BLaER1 treated with 17β-estradiol and CSF1 and Interleukin-3, amounts not matched to agents 10 nM and 100 nM (cell line): ENCODE measurements around the gene GTF2F2.
"Not testable (repeated sequence)": the region's sequence is repeated elsewhere in the genome, so short reads cannot be mapped to it uniquely, and the experiment has no call there.

Source experiments
- H3K27ac ChIP-seq, 11 experiments: shearing (Covaris generic); formaldehyde crosslinking; 2 replicates each; pipeline ENCODE4 v1.8.1; 2022
- H3K27me3 ChIP-seq, 11 experiments: shearing (Covaris generic); formaldehyde crosslinking; 2 replicates each; pipeline ENCODE4 v1.8.1; 2022
- H3K36me3 ChIP-seq, 11 experiments: shearing (Covaris generic); formaldehyde crosslinking; 2 replicates each; pipeline ENCODE4 v1.8.1; 2022
- H3K4me1 ChIP-seq, 10 experiments: shearing (Covaris generic); formaldehyde crosslinking; 2 replicates each; pipeline ENCODE4 v1.8.1; 2022
- H3K4me2 ChIP-seq, 11 experiments: shearing (Covaris generic); formaldehyde crosslinking; 2 replicates each; pipeline ENCODE4 v1.8.1; 2022
- H3K4me3 ChIP-seq, 10 experiments: shearing (Covaris generic); formaldehyde crosslinking; 2 replicates each; pipeline ENCODE4 v1.8.1; 2022
- H3K9ac ChIP-seq, 11 experiments: shearing (Covaris generic); formaldehyde crosslinking; 2 replicates each; pipeline ENCODE4 v1.8.1; 2022
- H3K9me3 ChIP-seq, 11 experiments: shearing (Covaris generic); formaldehyde crosslinking; replicated peaks in 1 of 11; 2 replicates each; pipeline ENCODE4 v1.8.1; 2022
- H4K20me1 ChIP-seq, 11 experiments: shearing (Covaris generic); formaldehyde crosslinking; 2 replicates each; pipeline ENCODE4 v1.8.1; 2022
- Cebpa-rat ChIP-seq, 11 experiments: shearing (Covaris generic); IDR thresholded peaks; 2 replicates each; pipeline ENCODE4 v1.8.1; 2022

GTF2F2 gene

DNA sequence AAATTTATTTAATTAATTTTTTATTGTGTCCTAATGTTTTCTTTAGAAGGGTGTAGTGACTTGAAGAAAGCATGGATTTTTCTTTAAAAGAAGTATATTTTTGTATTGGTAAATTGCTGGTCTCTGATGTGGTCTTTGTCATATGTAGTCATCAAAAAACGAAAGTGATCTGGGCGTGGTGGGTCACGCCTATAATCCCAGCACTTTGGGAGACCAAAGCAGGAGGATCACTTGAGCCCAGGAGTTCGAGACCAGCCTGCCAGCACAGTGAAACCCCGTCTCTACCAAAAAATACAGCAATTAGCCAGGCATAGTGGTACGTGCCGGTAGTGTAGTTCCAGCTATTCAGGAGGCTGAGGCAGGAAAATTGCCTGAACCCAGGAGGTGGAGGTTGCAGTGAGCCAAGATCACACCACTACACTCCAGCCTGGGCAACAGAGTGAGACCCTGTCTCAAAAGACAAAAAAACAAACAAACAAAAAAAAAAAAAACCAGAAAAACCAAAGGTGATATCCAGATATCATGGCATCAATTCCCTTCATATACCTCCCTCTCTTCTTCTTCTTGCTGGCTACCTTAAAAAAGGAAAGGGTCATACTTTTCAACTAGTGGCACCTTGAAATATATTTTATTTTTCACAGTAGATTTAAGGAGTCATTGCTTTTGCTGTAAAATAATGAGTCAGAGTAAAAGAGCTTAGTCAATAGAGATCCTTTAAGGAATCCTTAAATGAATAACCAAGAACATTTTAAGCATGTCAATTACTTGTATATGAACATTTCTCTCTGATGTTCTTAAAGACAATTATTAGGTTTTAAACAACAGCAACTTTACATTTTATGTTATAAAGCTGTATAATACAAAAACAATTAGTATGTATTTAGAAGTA is 60.6 kb downstream of the GTF2F2 start:
- Histone ChIP-seq H4K20me1 (peaks cover 0 to 62% (median 12%) of the 10 kb centered on the region in 11 experiments; a peak in 9 of 22 replicates), H3K4me3 (no peak overlapping the region), H3K27ac (no peak overlapping the region), H3K36me3 (peaks cover 30 to 67% (median 46%) of the 10 kb centered on the region in 11 experiments; a peak in 21 of 22 replicates), H3K4me2 (peak overlapping the region in 2 of 11 experiments; percentile 24 to 40; a peak in 2 of 22 replicates), H3K9me3 (peaks cover 0 to 9% (median 0%) of the 10 kb centered on the region in 11 experiments; a peak in 2 of 22 replicates), H3K4me1 (peaks cover 8 to 10% (median 10%) of the 10 kb centered on the region in 10 experiments; a peak in 17 of 20 replicates), H3K9ac (no peak overlapping the region), H3K27me3 (no peaks in the 10 kb centered on the region)
- no peak for TF ChIP-seq Cebpa-rat (IDR thresholded peaks at IDR 0.05)

- Histone ChIP-seq H3K4me1 (peaks cover 8 to 17% (median 10%) of the 10 kb centered on the region in 10 experiments; a peak in 17 of 20 replicates), H4K20me1 (peaks cover 0 to 33% (median 7%) of the 10 kb centered on the region in 11 experiments; a peak in 9 of 22 replicates), H3K36me3 (peaks cover 26 to 66% (median 46%) of the 10 kb centered on the region in 11 experiments), H3K27me3 (no peaks in the 10 kb centered on the region), H3K27ac (peak overlapping the region in 2 of 11 experiments; percentile 8 to 21; a peak in 1 of 22 replicates), H3K9ac (no peak overlapping the region), H3K9me3 (peaks cover 0 to 16% (median 0%) of the 10 kb centered on the region in 11 experiments; a peak in 6 of 22 replicates), H3K4me2 (peak overlapping the region in 9 of 11 experiments; percentile 44 to 71 (median 51); a peak in 17 of 22 replicates), H3K4me3 (no peak overlapping the region)
- TF ChIP-seq Cebpa-rat (IDR thresholded peaks at IDR 0.05), result no peak
Observed at GRCh38 chr13:45184693-45185092, 64.4 kb downstream of the GTF2F2 start.

- no peak overlapping the region for H3K27ac ChIP-seq
- H3K36me3 ChIP-seq, result peaks cover 26 to 70% (median 46%) of the 10 kb centered on the region in 11 experiments
- TF ChIP-seq Cebpa-rat (IDR thresholded peaks at IDR 0.05), result no peak
- H3K9me3 ChIP-seq, result peaks cover 0 to 16% (median 0%) of the 10 kb centered on the region in 11 experiments; a peak in 6 of 22 replicates
- peak overlapping the region in 1 of 11 experiments; percentile 45; a peak in 1 of 22 replicates for H3K4me2 ChIP-seq
- no peak overlapping the region for H3K9ac ChIP-seq
- peaks cover 2 to 17% (median 10%) of the 10 kb centered on the region in 10 experiments; a peak in 17 of 20 replicates for H3K4me1 ChIP-seq
- peaks cover 0 to 33% (median 7%) of the 10 kb centered on the region in 11 experiments; a peak in 9 of 22 replicates for H4K20me1 ChIP-seq
- no peaks in the 10 kb centered on the region for H3K27me3 ChIP-seq
- H3K4me3 ChIP-seq, result no peak overlapping the region
Observed at GRCh38 chr13:45185286-45185685, 65.0 kb downstream of the GTF2F2 start.

DNA sequence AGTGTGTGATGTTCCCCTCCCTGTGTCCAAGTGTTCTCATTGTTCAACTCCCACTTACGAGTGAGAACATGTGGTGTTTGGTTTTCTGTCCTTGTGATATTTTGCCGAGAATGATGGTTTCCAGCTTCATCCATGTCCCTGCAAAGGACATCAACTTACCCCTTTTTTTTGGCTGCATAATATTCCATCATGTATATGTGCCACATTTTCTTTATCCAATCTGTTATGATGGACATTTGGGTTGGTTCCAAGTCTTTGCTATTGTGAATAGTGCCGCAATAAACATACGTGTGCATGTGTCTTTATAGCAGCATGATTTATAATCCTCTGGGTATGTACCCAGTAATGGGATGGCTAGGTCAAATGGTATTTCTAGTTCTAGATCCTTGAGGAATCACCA is 68.8 kb downstream of the GTF2F2 start:
- Histone ChIP-seq H3K4me1 (peaks cover 3 to 22% (median 13%) of the 10 kb centered on the region in 10 experiments; a peak in 19 of 20 replicates), H3K27ac (peak overlapping the region in 1 of 11 experiments; percentile 24; a peak in 1 of 22 replicates), H3K9me3 (peaks cover 0 to 11% (median 0%) of the 10 kb centered on the region in 11 experiments; a peak in 6 of 22 replicates), H3K36me3 (peaks cover 13 to 49% (median 36%) of the 10 kb centered on the region in 11 experiments; a peak in 20 of 22 replicates)
- H3K4me3 ChIP-seq, H3K27me3 ChIP-seq, H3K4me2 ChIP-seq, H3K9ac ChIP-seq, H4K20me1 ChIP-seq: not testable (repeated sequence)

GRCh38 chr13:45189511-45189910 is 69.2 kb downstream of the GTF2F2 start:
- peaks cover 6 to 22% (median 9%) of the 10 kb centered on the region in 10 experiments; a peak in 19 of 20 replicates for H3K4me1 ChIP-seq
- not testable (repeated sequence) for H3K27me3 ChIP-seq, H3K9me3 ChIP-seq, H3K4me2 ChIP-seq, H3K9ac ChIP-seq, H3K27ac ChIP-seq, H3K4me3 ChIP-seq
- H4K20me1 ChIP-seq, result peaks cover 0 to 14% (median 7%) of the 10 kb centered on the region in 11 experiments; a peak in 10 of 22 replicates
- H3K36me3 ChIP-seq, result peaks cover 13 to 49% (median 32%) of the 10 kb centered on the region in 11 experiments; a peak in 19 of 22 replicates

- Histone ChIP-seq H3K36me3 (peaks cover 5 to 35% (median 22%) of the 10 kb centered on the region in 11 experiments; a peak in 17 of 22 replicates), H3K9ac (no peak overlapping the region), H3K27ac (no peak overlapping the region), H3K9me3 (peaks cover 0 to 7% (median 0%) of the 10 kb centered on the region in 11 experiments; a peak in 4 of 22 replicates), H3K4me1 (peaks cover 7 to 36% (median 28%) of the 10 kb centered on the region in 10 experiments), H3K27me3 (no peaks in the 10 kb centered on the region), H3K4me3 (no peak overlapping the region), H4K20me1 (peaks cover 0 to 30% (median 13%) of the 10 kb centered on the region in 11 experiments; a peak in 14 of 22 replicates), H3K4me2 (no peak overlapping the region)
- TF ChIP-seq Cebpa-rat (IDR thresholded peaks at IDR 0.05), result no peak
Observed at GRCh38 chr13:45191874-45192273, 71.6 kb downstream of the GTF2F2 start.

- no peak for TF ChIP-seq Cebpa-rat (IDR thresholded peaks at IDR 0.05)
- H3K36me3 ChIP-seq, result peaks cover 5 to 32% (median 19%) of the 10 kb centered on the region in 11 experiments; a peak in 13 of 22 replicates
- H3K9me3 ChIP-seq, result no peaks in the 10 kb centered on the region
- peaks cover 14 to 46% (median 34%) of the 10 kb centered on the region in 10 experiments for H3K4me1 ChIP-seq
- H3K27ac ChIP-seq, result no peak overlapping the region
- no peak overlapping the region for H3K4me3 ChIP-seq
- no peaks in the 10 kb centered on the region for H3K27me3 ChIP-seq
- H3K9ac ChIP-seq, result no peak overlapping the region
- H4K20me1 ChIP-seq, result peaks cover under 1 to 48% (median 19%) of the 10 kb centered on the region in 11 experiments; a peak in 16 of 22 replicates
- peak overlapping the region in 6 of 11 experiments; percentile 2 to 42 (median 24); a peak in 10 of 22 replicates for H3K4me2 ChIP-seq
Observed at GRCh38 chr13:45194081-45194939, 74.0 kb downstream of the GTF2F2 start.

DNA sequence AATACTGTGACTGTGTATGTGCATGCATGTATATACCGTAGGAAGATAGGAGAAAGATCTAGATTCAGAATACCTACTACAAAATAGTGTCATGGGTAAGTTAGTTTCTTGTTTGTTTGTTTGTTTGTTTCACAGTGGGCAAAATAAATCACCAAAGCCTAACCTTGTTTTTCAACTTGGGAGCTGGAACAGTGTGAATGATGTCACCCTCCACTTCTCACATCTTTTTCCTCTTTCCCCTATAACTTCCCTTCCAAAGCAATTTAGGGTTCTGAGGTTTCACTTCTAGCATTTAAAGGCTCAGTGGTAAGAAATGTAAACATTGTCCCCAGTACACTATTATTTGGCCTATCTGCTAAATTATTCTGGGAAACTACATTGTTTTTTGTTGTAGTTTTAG is 75.1 kb downstream of the GTF2F2 start:
- H3K4me2 ChIP-seq, result peak overlapping the region; percentile 5 to 90 (median 48); a peak in 19 of 22 replicates
- TF ChIP-seq Cebpa-rat (IDR thresholded peaks at IDR 0.05), result no peak

More for the DNA sequence above, 75.1 kb downstream of the GTF2F2 start:
- H4K20me1 ChIP-seq, result peaks cover 5 to 52% (median 24%) of the 10 kb centered on the region in 11 experiments; a peak in 19 of 22 replicates
- H3K27ac ChIP-seq, result no peak overlapping the region
- no peaks in the 10 kb centered on the region for H3K9me3 ChIP-seq
- H3K4me1 ChIP-seq, result peaks cover 20 to 51% (median 40%) of the 10 kb centered on the region in 10 experiments
- H3K4me3 ChIP-seq, result no peak overlapping the region
- no peak overlapping the region for H3K9ac ChIP-seq
- peaks cover 5 to 35% (median 16%) of the 10 kb centered on the region in 11 experiments; a peak in 13 of 22 replicates for H3K36me3 ChIP-seq
- H3K27me3 ChIP-seq, result no peaks in the 10 kb centered on the region
